Panc1 (cell line): ENCODE measurements around the gene ZNF607. TPM values are rescaled to one million over a fixed set of nuclear protein-coding genes. Genes with fewer than 3 reads are reported as not detected.

Experiments
- ATAC-seq: fragments of 200-7000 bp; cut with Tn5 transposase; 2 replicates; pipeline ENCODE4 v1.9.1; 2020; ENCODE audit warnings: mild to moderate bottlenecking, moderate library complexity
- BruUV-seq: library from RNA; stranded (reverse); fragments of 400-500 nt; replicated peaks from 2 replicates; lab custom pipeline; 2021; lab: Mats Ljungman, UMichigan
- CTCF ChIA-PET: fragments of 300-600 bp; sonication (Branson Sonifier 250); formaldehyde crosslinking; loops from one replicate; lab custom pipeline; 2022; ENCODE audit warnings: antibody characterized with exemption; lab: Charles Lee
- POLR2A ChIA-PET: fragments of 300-600 bp; sonication (Branson Sonifier 250); formaldehyde crosslinking; loops from one replicate; lab custom pipeline; 2022; ENCODE audit warnings: antibody characterized with exemption; lab: Charles Lee
- DNase-seq: peaks from one replicate; pipeline ENCODE4 v3.0.0-alpha.2; 2010; ENCODE audit warnings: low read depth, low spot score
- H3K27ac ChIP-seq: 2 replicates; pipeline ENCODE4 v1.5.1; 2011; ENCODE audit warnings: mild to moderate bottlenecking, low read length, inconsistent platforms
- H3K27me3 ChIP-seq: fragments of 200-500 bp; sonication (Bioruptor generic); 2 replicates; pipeline ENCODE4 v1.6.0; 2014; ENCODE audit warnings: low read length, inconsistent platforms; ENCODE audit not compliant: control insufficient read depth, insufficient read depth
- H3K36me3 ChIP-seq: fragments of 200-500 bp; sonication (Bioruptor generic); 2 replicates; pipeline ENCODE4 v1.5.1; 2014; ENCODE audit warnings: inconsistent platforms, mild to moderate bottlenecking, low read length, moderate library complexity; ENCODE audit not compliant: control insufficient read depth, insufficient read depth
- H3K4me1 ChIP-seq: 2 replicates; pipeline ENCODE4 v1.5.1; 2011; ENCODE audit warnings: inconsistent platforms, mild to moderate bottlenecking, low read length, moderate library complexity; ENCODE audit not compliant: control insufficient read depth, insufficient read depth
- H3K4me3 ChIP-seq, 2 experiments: 2 replicates each; pipeline ENCODE4 v1.5.1; 2011 to 2012; ENCODE audit warnings: low read depth in 2 of 2, low read length in 2 of 2, mild to moderate bottlenecking in 2 of 2, inconsistent platforms in 1 of 2, moderate library complexity in 1 of 2
- H3K9me3 ChIP-seq: fragments of 200-500 bp; sonication (Bioruptor generic); 2 replicates; pipeline ENCODE4 v1.5.1; 2014; ENCODE audit warnings: low read depth, mild to moderate bottlenecking, inconsistent platforms, low read length, moderate library complexity; ENCODE audit not compliant: control insufficient read depth, insufficient read depth
- POLR2AphosphoS5 ChIP-seq: IDR thresholded peaks from 2 replicates; pipeline ENCODE4 v1.6.1; 2012; ENCODE audit warnings: mild to moderate bottlenecking, low read depth, low read length, moderate library complexity
- SIN3A ChIP-seq: IDR thresholded peaks from 2 replicates; pipeline ENCODE4 v1.6.1; 2012; ENCODE audit warnings: low read depth, mild to moderate bottlenecking, low read length, moderate library complexity, borderline replicate concordance; ENCODE audit not compliant: insufficient read depth
- TCF7L2 ChIP-seq: IDR thresholded peaks from 2 replicates; pipeline ENCODE4 v1.6.1; 2011; ENCODE audit warnings: mild to moderate bottlenecking, low read depth, low read length, inconsistent platforms
- in situ Hi-C: cut with HindIII; loops from 2 replicates; pipeline ENCODE4 v1.10.0; 2016; ENCODE audit warnings: low sequenced_read_pairs, low pct_unique_long_range_greater_than_20kb
- intact Hi-C: fragments of 100-400 bp; cut with micrococcal nuclease; formaldehyde crosslinking; loops from one replicate; pipeline ENCODE4 v1.10.0; 2022; ENCODE audit not compliant: unreplicated experiment
- total RNA-seq: library from RNA; stranded (reverse); gene quantifications from one replicate; pipeline ENCODE4 v1.2.1, GENCODE V29; 2021; ENCODE audit not compliant: unreplicated experiment
- TF ChIP-seq, protein P1 (sequence below): fragments of 450-650 bp; IDR thresholded peaks from 2 replicates; pipeline ENCODE4 v1.5.1; 2017; ENCODE audit warnings: mild to moderate bottlenecking
- TF ChIP-seq, protein P2 (sequence below), 2 experiments: IDR thresholded peaks; 2 replicates each; pipeline ENCODE4 v1.6.1; 2011 to 2012; ENCODE audit warnings: low read depth in 2 of 2, control low read depth in 1 of 2, low read length in 1 of 2, mild to moderate bottlenecking in 1 of 2, moderate library complexity in 1 of 2; ENCODE audit not compliant: insufficient read depth in 1 of 2

ZNF607 gene
- total RNA-seq, 1 experiment from 2014 or later, result 17.3 TPM

DNA sequence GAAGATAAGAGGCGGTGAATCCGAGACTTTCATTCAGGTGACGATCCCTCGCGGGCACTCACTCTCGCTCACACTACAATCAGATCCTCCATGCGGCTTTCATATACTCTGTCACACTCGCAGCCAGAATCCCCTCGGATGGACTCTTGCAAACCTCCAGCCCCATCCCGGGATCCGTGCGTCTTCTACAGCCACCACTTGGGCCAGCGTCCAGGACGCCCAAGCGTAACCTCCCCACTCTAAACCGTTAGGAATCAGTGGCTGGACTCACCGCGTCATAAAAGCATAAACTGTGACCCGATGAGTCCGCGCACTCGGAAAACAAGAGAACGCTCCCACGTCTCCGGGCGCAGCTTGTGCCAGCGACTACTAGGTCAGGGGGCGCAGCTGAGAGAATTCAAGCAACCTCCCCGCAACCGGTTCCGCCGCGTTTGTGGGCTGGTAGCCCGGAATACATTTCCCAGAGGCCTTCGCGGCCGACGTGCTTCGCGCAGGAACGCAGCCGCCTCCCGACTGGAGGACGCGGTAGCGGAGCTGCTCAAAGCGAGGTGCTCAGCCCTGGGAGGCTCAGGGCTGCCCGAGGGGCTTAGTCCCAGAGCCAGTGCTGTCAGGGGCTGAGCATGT lies 27.6 kb downstream of the ZNF607 start:
- TF ChIP-seq TCF7L2 (no peak), POLR2AphosphoS5 (no peak)
- TF ChIP-seq, protein P1, sequence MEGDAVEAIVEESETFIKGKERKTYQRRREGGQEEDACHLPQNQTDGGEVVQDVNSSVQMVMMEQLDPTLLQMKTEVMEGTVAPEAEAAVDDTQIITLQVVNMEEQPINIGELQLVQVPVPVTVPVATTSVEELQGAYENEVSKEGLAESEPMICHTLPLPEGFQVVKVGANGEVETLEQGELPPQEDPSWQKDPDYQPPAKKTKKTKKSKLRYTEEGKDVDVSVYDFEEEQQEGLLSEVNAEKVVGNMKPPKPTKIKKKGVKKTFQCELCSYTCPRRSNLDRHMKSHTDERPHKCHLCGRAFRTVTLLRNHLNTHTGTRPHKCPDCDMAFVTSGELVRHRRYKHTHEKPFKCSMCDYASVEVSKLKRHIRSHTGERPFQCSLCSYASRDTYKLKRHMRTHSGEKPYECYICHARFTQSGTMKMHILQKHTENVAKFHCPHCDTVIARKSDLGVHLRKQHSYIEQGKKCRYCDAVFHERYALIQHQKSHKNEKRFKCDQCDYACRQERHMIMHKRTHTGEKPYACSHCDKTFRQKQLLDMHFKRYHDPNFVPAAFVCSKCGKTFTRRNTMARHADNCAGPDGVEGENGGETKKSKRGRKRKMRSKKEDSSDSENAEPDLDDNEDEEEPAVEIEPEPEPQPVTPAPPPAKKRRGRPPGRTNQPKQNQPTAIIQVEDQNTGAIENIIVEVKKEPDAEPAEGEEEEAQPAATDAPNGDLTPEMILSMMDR, result no peak
- Histone ChIP-seq H3K4me1 (no peaks in the 10 kb centered on the region), H3K27ac (no peak overlapping the region), H3K9me3 (peaks cover 25% of the 10 kb centered on the region), H3K27me3 (no peaks in the 10 kb centered on the region), H3K4me3 (peak overlapping the region in 1 of 2 experiments; percentile 25; a peak in 1 of 4 replicates), H3K36me3 (no peaks in the 10 kb centered on the region)
- in situ Hi-C loops, result no loop called here
- BruUV-seq, result no TSS peak
- no peak for DNase-seq
- ChIA-PET POLR2A (no interaction called here), CTCF (no interaction called here)
- ATAC-seq, result no peak
- intact Hi-C loops, result no loop called here

DNA sequence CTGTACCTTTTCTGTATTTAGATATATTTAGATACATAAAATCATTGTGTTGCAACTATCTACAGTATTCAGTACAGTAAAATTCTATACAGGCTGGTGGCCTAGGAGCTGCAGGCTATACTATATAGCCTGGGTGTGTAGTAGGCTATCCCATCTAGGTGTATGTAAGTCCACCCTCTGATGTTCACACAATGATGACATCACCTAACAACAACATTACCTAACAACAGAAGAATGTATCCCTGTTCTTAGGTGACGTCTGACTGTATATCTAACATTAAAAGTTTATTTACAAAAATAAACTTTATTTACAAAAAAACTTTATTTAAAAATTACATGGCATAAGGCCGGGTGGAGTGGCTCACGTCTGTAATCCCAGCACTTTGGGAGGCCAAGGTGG lies 36.0 kb downstream of the ZNF607 start:
- ATAC-seq (no peak), DNase-seq (no peak)
- ChIA-PET CTCF (no interaction called here), POLR2A (no interaction called here)
- H3K27me3 ChIP-seq, result no peaks in the 10 kb centered on the region
- intact Hi-C loops (no loop called here), in situ Hi-C loops (no loop called here)
- TF ChIP-seq, protein P2, sequence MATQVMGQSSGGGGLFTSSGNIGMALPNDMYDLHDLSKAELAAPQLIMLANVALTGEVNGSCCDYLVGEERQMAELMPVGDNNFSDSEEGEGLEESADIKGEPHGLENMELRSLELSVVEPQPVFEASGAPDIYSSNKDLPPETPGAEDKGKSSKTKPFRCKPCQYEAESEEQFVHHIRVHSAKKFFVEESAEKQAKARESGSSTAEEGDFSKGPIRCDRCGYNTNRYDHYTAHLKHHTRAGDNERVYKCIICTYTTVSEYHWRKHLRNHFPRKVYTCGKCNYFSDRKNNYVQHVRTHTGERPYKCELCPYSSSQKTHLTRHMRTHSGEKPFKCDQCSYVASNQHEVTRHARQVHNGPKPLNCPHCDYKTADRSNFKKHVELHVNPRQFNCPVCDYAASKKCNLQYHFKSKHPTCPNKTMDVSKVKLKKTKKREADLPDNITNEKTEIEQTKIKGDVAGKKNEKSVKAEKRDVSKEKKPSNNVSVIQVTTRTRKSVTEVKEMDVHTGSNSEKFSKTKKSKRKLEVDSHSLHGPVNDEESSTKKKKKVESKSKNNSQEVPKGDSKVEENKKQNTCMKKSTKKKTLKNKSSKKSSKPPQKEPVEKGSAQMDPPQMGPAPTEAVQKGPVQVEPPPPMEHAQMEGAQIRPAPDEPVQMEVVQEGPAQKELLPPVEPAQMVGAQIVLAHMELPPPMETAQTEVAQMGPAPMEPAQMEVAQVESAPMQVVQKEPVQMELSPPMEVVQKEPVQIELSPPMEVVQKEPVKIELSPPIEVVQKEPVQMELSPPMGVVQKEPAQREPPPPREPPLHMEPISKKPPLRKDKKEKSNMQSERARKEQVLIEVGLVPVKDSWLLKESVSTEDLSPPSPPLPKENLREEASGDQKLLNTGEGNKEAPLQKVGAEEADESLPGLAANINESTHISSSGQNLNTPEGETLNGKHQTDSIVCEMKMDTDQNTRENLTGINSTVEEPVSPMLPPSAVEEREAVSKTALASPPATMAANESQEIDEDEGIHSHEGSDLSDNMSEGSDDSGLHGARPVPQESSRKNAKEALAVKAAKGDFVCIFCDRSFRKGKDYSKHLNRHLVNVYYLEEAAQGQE (IDR thresholded peaks at IDR 0.05; ENCODE audit: insufficient read depth in 1 of 2, low read depth in 2 of 2, low read length in 1 of 2), result no peak
- no peak for TF ChIP-seq TCF7L2
- TF ChIP-seq SIN3A, result no peak
- TF ChIP-seq, protein P1, result no peak
- no peak for TF ChIP-seq POLR2AphosphoS5
- no peak overlapping the region for H3K4me3 ChIP-seq
- peaks cover 7% of the 10 kb centered on the region; the same call in 1 of the 2 replicates for H3K9me3 ChIP-seq
- BruUV-seq, result no TSS peak
- no peak overlapping the region for H3K27ac ChIP-seq
- H3K36me3 ChIP-seq, result no peaks in the 10 kb centered on the region
- no peaks in the 10 kb centered on the region for H3K4me1 ChIP-seq
